Lower leg skin (tissue), 3 donors: ENCODE results near the gene SLC12A3.

ENCODE experiments used
- CTCF ChIP-seq, 3 donors: fragments of 450-650 bp; IDR thresholded peaks; one replicate each; pipeline ENCODE4 v1.5.1; 2016; ENCODE audit warnings: antibody characterized with exemption in 3 of 3, mild to moderate bottlenecking in 3 of 3, moderate library complexity in 2 of 3
- POLR2A ChIP-seq, 2 donors: fragments of 450-650 bp; IDR thresholded peaks; one replicate each; pipeline ENCODE4 v1.6.1; 2016 to 2017; ENCODE audit warnings: antibody characterized with exemption in 2 of 2, mild to moderate bottlenecking in 1 of 2, moderate library complexity in 1 of 2

- TF ChIP-seq CTCF (IDR thresholded peaks at IDR 0.05) (no peak), POLR2A (IDR thresholded peaks at IDR 0.05) (no peak)
Measured at GRCh38 chr16:56947604-56947995, 82.6 kb downstream of the SLC12A3 start.
